HUES48 (cell line): ENCODE data around the gene ATP9A.
"Not testable (repeated sequence)": the region's sequence is repeated elsewhere in the genome, so short reads cannot be mapped to it uniquely, and the experiment has no call there.

Experiments used
- H3K27ac ChIP-seq: one replicate; pipeline ENCODE4 v1.7.0; 2013; ENCODE audit warnings: low read depth, low read length, inconsistent platforms
- H3K27me3 ChIP-seq: 2 replicates; pipeline ENCODE4 v1.6.1; 2013; ENCODE audit warnings: mild to moderate bottlenecking, low read length; ENCODE audit not compliant: control insufficient read depth, insufficient read depth
- H3K36me3 ChIP-seq: 2 replicates; pipeline ENCODE4 v1.6.1; 2013; ENCODE audit warnings: low read length; ENCODE audit not compliant: control insufficient read depth, insufficient read depth
- H3K4me1 ChIP-seq: 2 replicates; pipeline ENCODE4 v1.6.1; 2013; ENCODE audit warnings: mild to moderate bottlenecking, low read length; ENCODE audit not compliant: control insufficient read depth, insufficient read depth
- H3K4me3 ChIP-seq: 2 replicates; pipeline ENCODE4 v1.5.1; 2013; ENCODE audit warnings: mild to moderate bottlenecking, low read depth, low read length
- H3K9ac ChIP-seq: 2 replicates; pipeline ENCODE4 v1.6.1; 2013; ENCODE audit warnings: mild to moderate bottlenecking, low read depth, low read length, moderate library complexity
- H3K9me3 ChIP-seq: 2 replicates; pipeline ENCODE4 v1.6.1; 2013; ENCODE audit warnings: low read length; ENCODE audit not compliant: control insufficient read depth, insufficient read depth

Gene ATP9A

DNA sequence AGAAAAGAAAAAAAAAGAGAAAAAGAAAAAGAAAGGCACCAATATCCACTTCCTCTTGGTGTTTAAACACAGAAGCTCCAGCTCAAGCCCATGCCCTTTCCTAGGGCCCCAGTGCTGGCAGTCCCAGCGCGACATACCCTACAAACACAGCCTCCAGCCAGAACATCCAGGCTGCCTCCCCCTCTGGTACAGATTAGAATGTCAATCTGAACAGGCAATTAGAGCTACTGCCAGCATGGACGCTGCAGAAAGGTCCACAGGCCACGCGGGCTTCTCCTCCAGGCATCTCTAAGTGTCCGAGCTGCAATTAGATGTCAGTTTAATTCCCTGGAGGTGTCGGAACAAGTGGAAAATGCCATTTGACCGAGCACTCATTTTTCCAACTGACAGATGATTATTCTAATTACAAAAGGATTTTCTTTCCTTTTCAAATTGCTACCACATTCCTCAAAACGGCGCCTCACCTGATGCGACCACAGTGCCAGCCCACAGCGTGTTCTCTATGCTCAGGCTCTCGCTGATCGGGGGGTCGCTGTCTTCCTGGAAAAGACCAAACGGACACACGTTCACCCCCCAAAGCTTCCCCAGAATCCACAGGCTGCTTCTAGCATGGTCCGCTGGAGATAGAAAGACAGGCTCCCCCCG lies 79.5 kb downstream of the ATP9A start:
- Histone ChIP-seq H3K9me3 (no peaks in the 10 kb centered on the region), H3K36me3 (no peaks in the 10 kb centered on the region), H3K4me1 (no peaks in the 10 kb centered on the region), H3K27ac (no peak overlapping the region), H3K27me3 (no peaks in the 10 kb centered on the region), H3K9ac (no peak overlapping the region), H3K4me3 (no peak overlapping the region)

- H3K27me3 ChIP-seq, result no peaks in the 10 kb centered on the region
- H3K36me3 ChIP-seq, result no peaks in the 10 kb centered on the region
- no peak overlapping the region for H3K9ac ChIP-seq
- no peaks in the 10 kb centered on the region for H3K4me1 ChIP-seq
- no peak overlapping the region for H3K27ac ChIP-seq
- H3K9me3 ChIP-seq, result no peaks in the 10 kb centered on the region
- H3K4me3 ChIP-seq, result no peak overlapping the region
Measured at GRCh38 chr20:51687630-51688029, 80.6 kb downstream of the ATP9A start.

DNA sequence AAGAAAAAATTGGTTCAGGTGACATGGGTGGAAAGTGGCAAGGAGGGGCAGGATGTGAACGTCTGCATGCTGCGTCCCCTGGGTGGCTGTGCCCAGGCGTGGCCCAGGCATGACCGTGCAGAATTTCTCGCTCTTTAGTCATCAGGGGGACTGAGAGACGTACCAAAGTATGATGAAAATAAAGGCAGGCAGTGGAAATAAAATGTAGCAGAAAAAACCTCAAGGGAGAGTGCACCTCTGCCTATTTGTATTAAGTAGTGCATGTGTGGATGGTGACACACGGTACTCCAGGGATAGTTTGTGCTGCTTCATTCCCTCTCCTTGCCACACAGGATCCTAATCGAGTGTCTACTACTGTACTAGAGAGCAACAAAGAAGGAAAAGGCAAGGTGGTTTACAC lies 81.1 kb downstream of the ATP9A start:
- H3K4me3 ChIP-seq, result no peak overlapping the region
- no peaks in the 10 kb centered on the region for H3K9me3 ChIP-seq
- no peaks in the 10 kb centered on the region for H3K27me3 ChIP-seq
- H3K36me3 ChIP-seq, result no peaks in the 10 kb centered on the region
- no peak overlapping the region for H3K27ac ChIP-seq
- no peak overlapping the region for H3K9ac ChIP-seq
- no peaks in the 10 kb centered on the region for H3K4me1 ChIP-seq

DNA sequence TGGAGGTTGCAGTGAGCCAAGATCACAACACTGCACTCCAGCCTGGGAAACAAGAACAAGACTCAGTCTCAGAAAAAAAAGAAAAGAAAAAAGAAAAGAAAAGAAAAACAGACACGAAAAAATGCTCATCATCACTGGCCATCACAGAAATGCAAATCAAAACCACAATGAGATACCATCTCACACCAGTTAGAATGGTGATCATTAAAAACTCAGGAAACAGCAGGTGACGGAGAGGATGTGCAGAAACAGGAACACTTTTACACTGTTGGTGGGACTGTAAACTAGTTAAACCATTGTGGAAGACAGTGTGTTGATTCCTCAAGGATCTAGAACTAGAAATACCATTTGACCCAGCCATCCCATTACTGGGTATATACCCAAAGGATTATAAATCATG lies 82.7 kb downstream of the ATP9A start:
- H3K4me3 ChIP-seq, H3K27ac ChIP-seq, H3K9ac ChIP-seq, H3K27me3 ChIP-seq, H3K36me3 ChIP-seq, H3K9me3 ChIP-seq, H3K4me1 ChIP-seq: not testable (repeated sequence)

DNA sequence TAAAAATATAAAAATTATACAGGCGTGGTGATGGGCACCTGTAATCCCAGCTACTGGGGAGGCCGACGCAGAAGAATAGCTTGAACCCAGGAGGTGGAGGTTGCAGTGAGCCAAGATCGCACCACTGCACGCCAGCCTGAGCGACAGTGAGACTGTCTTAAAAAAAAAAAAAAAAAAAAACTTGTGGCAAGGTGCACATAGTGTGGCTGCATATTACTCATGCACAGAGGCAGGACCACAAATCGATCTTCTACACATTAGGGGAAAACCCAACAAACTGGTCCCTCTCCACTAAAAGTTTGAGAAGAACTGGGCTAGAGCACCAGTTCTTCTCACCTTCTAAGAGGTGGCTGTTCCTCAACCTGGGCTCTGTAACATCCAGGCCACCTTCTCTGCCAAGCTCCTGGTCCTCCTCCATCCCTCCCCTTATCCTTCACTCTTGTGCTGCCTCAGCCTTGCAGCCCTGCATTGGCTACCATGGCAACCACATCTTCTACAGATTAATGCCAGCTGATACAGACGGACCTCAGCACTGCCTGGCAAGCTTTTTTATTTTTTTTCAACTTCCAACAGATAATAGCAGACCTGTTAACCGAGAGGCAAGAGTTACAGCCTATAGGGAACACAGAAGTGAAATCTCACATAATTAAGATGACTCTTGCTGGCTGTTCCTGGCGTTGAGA lies 88.0 kb downstream of the ATP9A start:
- H3K36me3 ChIP-seq, result 0 out of 2 replicates have a peak, but pooled peaks cover 3% of the 10 kb centered on the region
- no peaks in the 10 kb centered on the region for H3K4me1 ChIP-seq
- no peak overlapping the region for H3K9ac ChIP-seq
- H3K9me3 ChIP-seq, result no peaks in the 10 kb centered on the region
- no peaks in the 10 kb centered on the region for H3K27me3 ChIP-seq
- no peak overlapping the region for H3K4me3 ChIP-seq
- no peak overlapping the region for H3K27ac ChIP-seq

GRCh38 chr20:51679254-51679921 lies 88.8 kb downstream of the ATP9A start:
- Histone ChIP-seq H3K27me3 (no peaks in the 10 kb centered on the region), H3K9ac (no peak overlapping the region), H3K4me1 (no peaks in the 10 kb centered on the region), H3K4me3 (no peak overlapping the region), H3K36me3 (0 out of 2 replicates have a peak, but pooled peaks cover 5% of the 10 kb centered on the region), H3K9me3 (no peaks in the 10 kb centered on the region), H3K27ac (no peak overlapping the region)

- Histone ChIP-seq H3K36me3 (0 out of 2 replicates have a peak, but pooled peaks cover 8% of the 10 kb centered on the region), H3K27me3 (no peaks in the 10 kb centered on the region), H3K9ac (no peak overlapping the region), H3K4me1 (no peaks in the 10 kb centered on the region), H3K27ac (no peak overlapping the region), H3K4me3 (no peak overlapping the region), H3K9me3 (no peaks in the 10 kb centered on the region)
Measured at GRCh38 chr20:51678026-51678697, 90.0 kb downstream of the ATP9A start.

DNA sequence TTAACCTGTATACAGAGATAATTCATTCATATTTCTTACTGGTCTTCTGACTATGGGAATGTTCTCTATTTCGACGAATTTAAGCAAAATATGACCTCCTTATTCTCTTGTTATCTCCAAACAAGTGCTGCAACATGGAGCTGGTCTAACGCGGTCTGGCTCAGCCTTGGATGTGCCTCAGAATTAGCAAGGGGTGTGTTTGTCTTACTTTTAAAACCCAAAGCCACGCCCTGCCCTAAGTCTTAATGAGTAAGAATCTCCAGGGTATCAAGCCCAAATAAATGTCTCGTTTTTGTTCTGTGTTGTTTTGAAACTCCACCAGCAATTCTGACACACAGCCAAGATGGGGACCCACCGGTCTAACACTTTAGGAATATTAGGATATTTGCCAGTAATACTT lies 99.2 kb downstream of the ATP9A start:
- Histone ChIP-seq H3K27ac (no peak overlapping the region), H3K36me3 (0 out of 2 replicates have a peak, but pooled peaks cover 3% of the 10 kb centered on the region), H3K4me1 (no peaks in the 10 kb centered on the region), H3K9me3 (no peaks in the 10 kb centered on the region), H3K27me3 (no peaks in the 10 kb centered on the region), H3K9ac (no peak overlapping the region), H3K4me3 (no peak overlapping the region)

DNA sequence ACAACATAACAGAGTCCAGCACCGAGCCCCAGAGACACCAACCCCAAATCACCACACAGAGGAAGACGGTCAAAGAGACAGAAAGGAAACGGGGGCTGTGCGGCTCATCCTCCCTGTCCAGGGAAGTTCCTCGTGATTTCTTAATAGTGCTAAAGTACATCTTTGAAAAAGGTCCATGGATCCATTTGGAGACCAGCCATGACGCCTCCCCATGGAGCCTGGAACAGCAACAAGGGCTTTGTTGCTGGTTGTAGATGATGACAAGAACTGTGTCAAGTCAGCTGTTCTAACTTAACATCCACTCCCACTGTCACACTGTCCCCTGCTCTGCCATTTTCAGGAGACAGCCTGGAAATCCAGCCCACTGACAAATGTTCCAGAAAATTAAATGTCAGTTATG lies 99.7 kb downstream of the ATP9A start:
- Histone ChIP-seq H3K36me3 (0 out of 2 replicates have a peak, but pooled peaks cover 3% of the 10 kb centered on the region), H3K27me3 (no peaks in the 10 kb centered on the region)

DNA sequence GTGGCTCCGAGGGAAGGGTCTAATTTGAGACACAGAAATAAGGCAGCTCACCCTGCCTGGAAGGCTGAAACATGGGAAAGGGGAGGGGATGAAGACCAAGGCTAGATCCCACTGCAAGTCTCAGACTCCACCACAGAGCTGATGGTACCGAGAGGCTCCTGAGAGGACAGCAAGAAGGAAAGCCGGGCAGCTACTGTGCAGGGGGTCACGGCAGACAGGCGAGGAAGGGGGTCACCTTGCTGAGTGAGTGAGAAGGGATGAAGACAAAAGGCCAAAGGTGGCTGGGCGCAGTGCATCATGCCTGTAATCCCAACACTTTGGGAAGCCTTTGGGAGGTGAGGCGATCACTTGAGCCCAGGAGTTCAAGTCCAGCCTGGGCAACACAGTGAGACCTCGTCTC lies 100.7 kb downstream of the ATP9A start:
- no peak overlapping the region for H3K9ac ChIP-seq
- no peaks in the 10 kb centered on the region for H3K27me3 ChIP-seq
- H3K9me3 ChIP-seq, result no peaks in the 10 kb centered on the region
- no peak overlapping the region for H3K27ac ChIP-seq
- no peak overlapping the region for H3K4me3 ChIP-seq
- H3K4me1 ChIP-seq, result no peaks in the 10 kb centered on the region
- H3K36me3 ChIP-seq, result no peaks in the 10 kb centered on the region

More for the DNA sequence above, 99.7 kb downstream of the ATP9A start:
- no peaks in the 10 kb centered on the region for H3K4me1 ChIP-seq
- H3K4me3 ChIP-seq, result no peak overlapping the region
- H3K27ac ChIP-seq, result no peak overlapping the region
- no peak overlapping the region for H3K9ac ChIP-seq
- H3K9me3 ChIP-seq, result no peaks in the 10 kb centered on the region

- Histone ChIP-seq H3K4me1 (no peaks in the 10 kb centered on the region), H3K4me3 (no peak overlapping the region), H3K9ac (no peak overlapping the region), H3K27me3 (no peaks in the 10 kb centered on the region), H3K9me3 (no peaks in the 10 kb centered on the region), H3K36me3 (no peaks in the 10 kb centered on the region), H3K27ac (no peak overlapping the region)
Measured at GRCh38 chr20:51667002-51667408, 101.2 kb downstream of the ATP9A start.
